ENCODE results near the gene PFDN1.

DNA sequence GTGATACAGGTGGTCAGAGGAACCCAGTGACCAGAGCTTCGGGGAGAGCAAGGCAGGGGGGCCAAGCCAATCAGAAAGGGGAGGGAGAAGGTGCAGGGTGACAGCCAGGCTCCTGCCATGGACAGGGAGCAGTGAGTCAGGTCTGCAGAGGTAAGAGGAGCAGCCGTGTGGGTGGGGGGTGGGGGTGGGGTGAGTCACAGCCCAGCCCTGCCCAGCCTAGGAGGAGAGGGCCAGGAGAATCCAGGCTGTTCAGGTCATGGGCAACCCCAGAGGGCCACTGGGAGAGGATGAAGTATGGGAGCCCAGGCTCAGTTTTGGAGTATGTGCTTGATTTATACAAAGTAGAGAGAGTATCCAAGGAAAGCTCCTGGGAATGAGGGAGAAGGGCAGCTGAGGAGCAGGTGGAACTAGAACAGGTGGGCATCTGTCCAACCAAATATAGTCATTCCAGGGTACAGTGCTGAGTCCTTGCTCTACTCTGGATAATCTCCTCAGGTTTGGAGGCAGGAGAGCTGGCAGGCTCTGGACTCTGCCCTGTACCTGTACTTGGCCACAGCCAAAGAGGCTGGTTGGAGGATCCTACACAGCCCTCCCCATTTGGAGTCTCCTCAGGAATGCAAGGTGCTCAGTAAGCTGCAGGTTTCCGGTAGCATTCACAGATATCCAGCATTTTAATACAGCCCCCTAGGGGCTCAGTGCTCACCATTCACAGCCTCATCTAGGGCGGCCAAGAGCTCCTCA lies 42.0 kb upstream of the PFDN1 start:
- TF ChIP-seq, protein P1, sequence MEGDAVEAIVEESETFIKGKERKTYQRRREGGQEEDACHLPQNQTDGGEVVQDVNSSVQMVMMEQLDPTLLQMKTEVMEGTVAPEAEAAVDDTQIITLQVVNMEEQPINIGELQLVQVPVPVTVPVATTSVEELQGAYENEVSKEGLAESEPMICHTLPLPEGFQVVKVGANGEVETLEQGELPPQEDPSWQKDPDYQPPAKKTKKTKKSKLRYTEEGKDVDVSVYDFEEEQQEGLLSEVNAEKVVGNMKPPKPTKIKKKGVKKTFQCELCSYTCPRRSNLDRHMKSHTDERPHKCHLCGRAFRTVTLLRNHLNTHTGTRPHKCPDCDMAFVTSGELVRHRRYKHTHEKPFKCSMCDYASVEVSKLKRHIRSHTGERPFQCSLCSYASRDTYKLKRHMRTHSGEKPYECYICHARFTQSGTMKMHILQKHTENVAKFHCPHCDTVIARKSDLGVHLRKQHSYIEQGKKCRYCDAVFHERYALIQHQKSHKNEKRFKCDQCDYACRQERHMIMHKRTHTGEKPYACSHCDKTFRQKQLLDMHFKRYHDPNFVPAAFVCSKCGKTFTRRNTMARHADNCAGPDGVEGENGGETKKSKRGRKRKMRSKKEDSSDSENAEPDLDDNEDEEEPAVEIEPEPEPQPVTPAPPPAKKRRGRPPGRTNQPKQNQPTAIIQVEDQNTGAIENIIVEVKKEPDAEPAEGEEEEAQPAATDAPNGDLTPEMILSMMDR (IDR thresholded peaks at IDR 0.05; ENCODE audit: poor library complexity, severe bottlenecking): no peak
- no peak for TF ChIP-seq POLR2AphosphoS5 (IDR thresholded peaks at IDR 0.05)
- TF ChIP-seq, protein P2, sequence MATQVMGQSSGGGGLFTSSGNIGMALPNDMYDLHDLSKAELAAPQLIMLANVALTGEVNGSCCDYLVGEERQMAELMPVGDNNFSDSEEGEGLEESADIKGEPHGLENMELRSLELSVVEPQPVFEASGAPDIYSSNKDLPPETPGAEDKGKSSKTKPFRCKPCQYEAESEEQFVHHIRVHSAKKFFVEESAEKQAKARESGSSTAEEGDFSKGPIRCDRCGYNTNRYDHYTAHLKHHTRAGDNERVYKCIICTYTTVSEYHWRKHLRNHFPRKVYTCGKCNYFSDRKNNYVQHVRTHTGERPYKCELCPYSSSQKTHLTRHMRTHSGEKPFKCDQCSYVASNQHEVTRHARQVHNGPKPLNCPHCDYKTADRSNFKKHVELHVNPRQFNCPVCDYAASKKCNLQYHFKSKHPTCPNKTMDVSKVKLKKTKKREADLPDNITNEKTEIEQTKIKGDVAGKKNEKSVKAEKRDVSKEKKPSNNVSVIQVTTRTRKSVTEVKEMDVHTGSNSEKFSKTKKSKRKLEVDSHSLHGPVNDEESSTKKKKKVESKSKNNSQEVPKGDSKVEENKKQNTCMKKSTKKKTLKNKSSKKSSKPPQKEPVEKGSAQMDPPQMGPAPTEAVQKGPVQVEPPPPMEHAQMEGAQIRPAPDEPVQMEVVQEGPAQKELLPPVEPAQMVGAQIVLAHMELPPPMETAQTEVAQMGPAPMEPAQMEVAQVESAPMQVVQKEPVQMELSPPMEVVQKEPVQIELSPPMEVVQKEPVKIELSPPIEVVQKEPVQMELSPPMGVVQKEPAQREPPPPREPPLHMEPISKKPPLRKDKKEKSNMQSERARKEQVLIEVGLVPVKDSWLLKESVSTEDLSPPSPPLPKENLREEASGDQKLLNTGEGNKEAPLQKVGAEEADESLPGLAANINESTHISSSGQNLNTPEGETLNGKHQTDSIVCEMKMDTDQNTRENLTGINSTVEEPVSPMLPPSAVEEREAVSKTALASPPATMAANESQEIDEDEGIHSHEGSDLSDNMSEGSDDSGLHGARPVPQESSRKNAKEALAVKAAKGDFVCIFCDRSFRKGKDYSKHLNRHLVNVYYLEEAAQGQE (IDR thresholded peaks at IDR 0.05; ENCODE audit: borderline replicate concordance): no peak
- TF ChIP-seq EZH2 (IDR thresholded peaks at IDR 0.05; ENCODE audit: borderline replicate concordance, insufficient read depth, low read length, poor library complexity, severe bottlenecking): no peak
- TF ChIP-seq RAD21 (conservative IDR thresholded peaks at IDR 0.05): no peak
- no peak for TF ChIP-seq EP300 (conservative IDR thresholded peaks at IDR 0.05; ENCODE audit: poor library complexity, severe bottlenecking)
- no peak for TF ChIP-seq MXI1 (conservative IDR thresholded peaks at IDR 0.05; ENCODE audit: poor library complexity, severe bottlenecking)
